HTERT RPE-1 (cell line): ENCODE data around the gene SATB1.
"Not testable (repeated sequence)": the region's sequence is repeated elsewhere in the genome, so short reads cannot be mapped to it uniquely, and the experiment has no call there.

Experiments
- in situ Hi-C: fragments of 300-500 bp; cut with MboI; formaldehyde crosslinking; loops from 4 replicates; pipeline ENCODE4 v1.14.3; 2020; ENCODE audit warnings: low sequenced_read_pairs

SATB1 gene

GRCh38 chr3:18355832-18356231 is 69.3 kb downstream of the SATB1 start:
- in situ Hi-C loops = no loop called here

DNA sequence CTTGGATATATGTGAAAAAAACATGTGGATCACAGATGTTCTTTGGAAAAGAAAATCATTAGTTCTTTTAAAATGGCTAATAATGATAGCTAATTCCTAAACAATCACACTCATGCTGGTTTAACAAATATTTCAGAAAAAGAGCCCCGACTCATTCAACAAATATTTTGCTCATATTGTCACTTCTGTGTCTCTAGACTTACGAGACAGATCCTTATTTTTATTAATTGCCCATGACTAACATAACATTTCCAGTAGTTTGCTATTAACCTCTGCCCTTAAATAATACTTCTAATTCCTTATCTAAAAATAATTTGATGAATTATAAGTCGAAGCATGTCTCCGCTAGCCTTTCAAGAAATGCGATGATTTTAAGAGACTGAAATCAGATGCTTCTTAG is 70.4 kb downstream of the SATB1 start:
- in situ Hi-C loops = no loop called here

- in situ Hi-C loops = no loop called here
Measured at GRCh38 chr3:18351823-18352744, 73.1 kb downstream of the SATB1 start.

GRCh38 chr3:18351069-18351628 is 74.0 kb downstream of the SATB1 start:
- in situ Hi-C loops = no loop called here

DNA sequence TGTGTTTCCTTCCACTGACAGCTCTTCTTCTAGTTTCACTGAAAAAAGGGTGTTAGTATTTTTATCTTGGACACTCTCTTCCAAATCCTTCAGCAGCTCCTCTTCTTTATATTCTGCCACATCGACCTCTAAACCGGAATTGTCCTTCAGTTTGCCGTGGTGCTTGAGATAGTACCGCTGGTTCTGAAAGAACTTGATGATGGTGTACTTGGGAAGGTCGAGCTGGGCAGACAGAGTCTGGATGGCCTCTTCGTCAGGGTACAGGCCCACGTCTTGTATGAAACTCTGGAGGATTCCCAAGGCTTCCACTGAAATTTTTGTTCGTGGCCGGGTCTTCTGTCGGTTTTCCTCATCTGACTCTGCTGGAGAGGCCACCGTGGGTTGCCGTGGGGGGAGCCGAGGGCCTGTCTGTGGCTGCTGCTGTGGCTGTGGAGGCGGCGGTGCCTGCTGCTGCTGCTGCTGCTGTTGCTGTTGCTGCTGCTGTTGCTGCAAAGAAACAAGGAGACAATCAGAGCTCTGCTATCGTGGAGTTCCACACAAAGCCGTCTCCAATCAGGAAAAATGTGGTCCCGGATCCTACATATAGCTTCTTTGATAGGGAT is 75.8 kb downstream of the SATB1 start:
- in situ Hi-C loops = no loop called here

GRCh38 chr3:18346097-18346496 is 79.0 kb downstream of the SATB1 start:
- in situ Hi-C loops = no loop called here

- in situ Hi-C loops = no loop called here
Measured at GRCh38 chr3:18345015-18345367, 80.1 kb downstream of the SATB1 start.

- in situ Hi-C loops = no loop called here
Measured at GRCh38 chr3:18344306-18345014, 80.7 kb downstream of the SATB1 start.

GRCh38 chr3:18343809-18344208 is 81.3 kb downstream of the SATB1 start:
- in situ Hi-C loops = no loop called here

- in situ Hi-C loops = no loop called here
Measured at GRCh38 chr3:18338827-18339514, 86.2 kb downstream of the SATB1 start.

GRCh38 chr3:18337231-18337630 is 87.9 kb downstream of the SATB1 start:
- in situ Hi-C loops = no loop called here

- in situ Hi-C loops = no loop called here
Measured at GRCh38 chr3:18334837-18335601, 90.1 kb downstream of the SATB1 start.

- in situ Hi-C loops = not testable (repeated sequence)
Measured at GRCh38 chr3:18330772-18331441, 94.2 kb downstream of the SATB1 start.

- in situ Hi-C loops = no loop called here
Measured at GRCh38 chr3:18308096-18308650, 117.0 kb downstream of the SATB1 start.

- in situ Hi-C loops = no loop called here
Measured at GRCh38 chr3:18307529-18307928, 117.6 kb downstream of the SATB1 start.

GRCh38 chr3:18302517-18302916 is 122.6 kb downstream of the SATB1 start:
- in situ Hi-C loops = no loop called here

DNA sequence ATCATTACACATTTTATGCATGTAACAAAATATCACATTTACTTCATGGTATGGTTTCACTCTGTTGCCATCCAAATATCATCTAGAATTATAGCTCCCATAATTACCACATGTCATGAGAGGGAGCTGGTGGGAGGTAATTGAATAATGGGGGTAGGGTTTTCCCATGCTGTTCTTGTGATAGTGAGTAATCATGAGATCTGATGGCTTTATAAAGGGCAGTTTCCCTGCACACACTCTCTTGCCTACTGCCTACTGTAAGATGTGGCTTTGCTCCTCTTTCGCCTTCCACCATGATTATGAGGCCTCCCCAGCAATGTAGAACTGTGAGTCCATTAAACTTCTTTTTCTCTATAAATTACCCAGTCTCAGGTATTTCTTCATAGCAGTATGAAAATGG is 123.4 kb downstream of the SATB1 start:
- in situ Hi-C loops = no loop called here

DNA sequence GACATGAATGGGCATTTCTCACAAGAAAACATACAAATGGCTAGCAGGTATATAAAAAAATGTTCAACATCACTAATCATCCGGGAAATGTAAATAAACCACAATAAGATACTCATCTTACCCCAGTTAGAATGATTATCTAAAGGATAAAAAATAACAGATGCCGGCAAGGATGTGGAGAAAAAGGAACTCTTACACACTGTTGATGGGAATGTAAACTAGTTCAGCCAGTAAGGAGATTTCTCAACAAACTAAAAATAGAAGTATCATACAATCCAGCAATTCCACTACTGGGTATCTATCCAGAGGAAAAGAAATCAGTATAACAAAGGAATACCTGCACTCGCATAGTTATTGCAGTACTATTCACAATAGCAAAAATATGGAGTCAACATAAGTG is 124.2 kb downstream of the SATB1 start:
- in situ Hi-C loops = no loop called here

- in situ Hi-C loops = no loop called here
Measured at GRCh38 chr3:18297126-18297525, 128.0 kb downstream of the SATB1 start.
